Fibroblast of the aortic adventitia (primary cell): ENCODE measurements around the gene PI4KA. TPM values are rescaled to one million over a fixed set of nuclear protein-coding genes. Genes with fewer than 3 reads are reported as not detected.
"Not testable (repeated sequence)": the region's sequence is repeated elsewhere in the genome, so short reads cannot be mapped to it uniquely, and the experiment has no call there.

Source experiments
- DNase-seq: peaks from one replicate; pipeline ENCODE4 v3.0.0-alpha.2; 2010; ENCODE audit warnings: low read depth
- H3K4me3 ChIP-seq: 2 replicates; pipeline ENCODE4 v1.5.1; 2011; ENCODE audit warnings: low read depth, mild to moderate bottlenecking, control low read depth, low read length, moderate library complexity
- total RNA-seq: library from RNA; depleted of rRNA; stranded (reverse); fragments of >200 nt; gene quantifications from 2 replicates; pipeline ENCODE4 v1.2.3, GENCODE V29; 2012; ENCODE audit warnings: low replicate concordance
- TF ChIP-seq, protein P1 (sequence below): IDR thresholded peaks from 2 replicates; pipeline ENCODE4 v1.5.1; 2011; ENCODE audit warnings: mild to moderate bottlenecking, low read length, control low read depth, inconsistent platforms; ENCODE audit not compliant: insufficient read depth

PI4KA gene
- total RNA-seq, 1 donor, result 49.9 TPM

DNA sequence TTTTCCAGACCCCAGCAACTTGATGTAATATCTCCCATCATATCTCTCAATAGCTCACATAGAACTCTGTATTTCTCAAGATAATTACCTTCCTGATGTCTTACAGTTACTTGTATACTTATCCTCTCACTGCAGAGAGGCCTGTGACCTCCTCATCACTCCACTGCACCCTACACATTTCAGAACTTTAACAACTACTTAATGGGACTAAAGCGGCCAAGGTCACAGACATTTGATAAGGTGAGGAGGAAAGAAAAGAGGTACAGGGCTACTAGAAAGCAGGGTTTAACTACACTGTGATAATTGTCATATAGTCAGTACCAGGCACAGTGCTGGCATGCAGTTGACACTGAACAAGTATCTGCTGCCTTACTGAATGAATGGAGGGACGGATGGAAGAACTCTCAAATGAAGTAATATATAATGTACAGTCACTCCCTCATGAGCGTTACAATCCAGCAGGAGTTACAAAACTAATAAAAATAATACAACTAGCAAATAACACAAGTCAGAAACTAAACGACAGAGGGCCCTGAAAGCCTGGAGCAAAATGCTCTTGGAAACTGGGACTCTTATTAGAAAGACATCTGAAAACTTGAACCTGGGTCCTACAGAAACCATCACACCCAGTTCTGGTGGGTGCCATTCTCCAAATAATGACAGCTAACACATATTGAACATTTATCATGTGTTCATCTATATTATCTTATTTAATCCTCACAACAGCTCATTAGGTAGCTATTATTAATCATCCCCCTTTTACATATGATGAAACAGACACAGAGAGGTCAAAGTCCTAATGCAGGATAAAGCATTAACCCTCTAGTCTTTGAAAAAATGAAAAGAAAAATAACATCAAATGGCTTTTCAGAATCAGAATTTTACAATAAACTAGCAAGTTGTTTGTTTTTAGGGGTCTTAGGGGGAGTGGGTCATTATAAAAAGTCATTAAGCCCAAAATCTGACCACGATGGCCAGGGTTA is 14.3 kb downstream of the PI4KA start:
- no peak overlapping the region for H3K4me3 ChIP-seq
- DNase-seq, result no peak
- TF ChIP-seq, protein P1, sequence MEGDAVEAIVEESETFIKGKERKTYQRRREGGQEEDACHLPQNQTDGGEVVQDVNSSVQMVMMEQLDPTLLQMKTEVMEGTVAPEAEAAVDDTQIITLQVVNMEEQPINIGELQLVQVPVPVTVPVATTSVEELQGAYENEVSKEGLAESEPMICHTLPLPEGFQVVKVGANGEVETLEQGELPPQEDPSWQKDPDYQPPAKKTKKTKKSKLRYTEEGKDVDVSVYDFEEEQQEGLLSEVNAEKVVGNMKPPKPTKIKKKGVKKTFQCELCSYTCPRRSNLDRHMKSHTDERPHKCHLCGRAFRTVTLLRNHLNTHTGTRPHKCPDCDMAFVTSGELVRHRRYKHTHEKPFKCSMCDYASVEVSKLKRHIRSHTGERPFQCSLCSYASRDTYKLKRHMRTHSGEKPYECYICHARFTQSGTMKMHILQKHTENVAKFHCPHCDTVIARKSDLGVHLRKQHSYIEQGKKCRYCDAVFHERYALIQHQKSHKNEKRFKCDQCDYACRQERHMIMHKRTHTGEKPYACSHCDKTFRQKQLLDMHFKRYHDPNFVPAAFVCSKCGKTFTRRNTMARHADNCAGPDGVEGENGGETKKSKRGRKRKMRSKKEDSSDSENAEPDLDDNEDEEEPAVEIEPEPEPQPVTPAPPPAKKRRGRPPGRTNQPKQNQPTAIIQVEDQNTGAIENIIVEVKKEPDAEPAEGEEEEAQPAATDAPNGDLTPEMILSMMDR, result no peak

DNA sequence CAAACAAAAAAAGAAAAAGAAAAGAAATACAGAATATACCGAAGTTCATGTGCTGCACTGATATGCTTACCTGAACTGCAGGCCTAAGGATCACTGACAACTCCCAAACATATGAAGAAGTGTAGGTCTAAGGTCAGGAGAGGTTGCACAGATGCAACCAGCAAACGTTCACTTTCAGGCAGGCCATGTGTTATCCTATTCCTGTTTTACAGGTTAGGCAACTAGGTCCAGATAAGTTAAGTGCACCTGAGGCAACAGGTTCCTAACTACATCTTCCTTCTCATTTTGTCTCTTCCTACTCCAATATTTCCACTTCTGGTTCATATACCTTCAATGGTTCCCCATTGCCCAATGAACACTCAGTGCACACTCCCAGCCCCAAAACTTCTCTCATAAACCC is 15.1 kb downstream of the PI4KA start:
- H3K4me3 ChIP-seq, result no peak overlapping the region
- DNase-seq, result no peak
- TF ChIP-seq, protein P1, result no peak

DNA sequence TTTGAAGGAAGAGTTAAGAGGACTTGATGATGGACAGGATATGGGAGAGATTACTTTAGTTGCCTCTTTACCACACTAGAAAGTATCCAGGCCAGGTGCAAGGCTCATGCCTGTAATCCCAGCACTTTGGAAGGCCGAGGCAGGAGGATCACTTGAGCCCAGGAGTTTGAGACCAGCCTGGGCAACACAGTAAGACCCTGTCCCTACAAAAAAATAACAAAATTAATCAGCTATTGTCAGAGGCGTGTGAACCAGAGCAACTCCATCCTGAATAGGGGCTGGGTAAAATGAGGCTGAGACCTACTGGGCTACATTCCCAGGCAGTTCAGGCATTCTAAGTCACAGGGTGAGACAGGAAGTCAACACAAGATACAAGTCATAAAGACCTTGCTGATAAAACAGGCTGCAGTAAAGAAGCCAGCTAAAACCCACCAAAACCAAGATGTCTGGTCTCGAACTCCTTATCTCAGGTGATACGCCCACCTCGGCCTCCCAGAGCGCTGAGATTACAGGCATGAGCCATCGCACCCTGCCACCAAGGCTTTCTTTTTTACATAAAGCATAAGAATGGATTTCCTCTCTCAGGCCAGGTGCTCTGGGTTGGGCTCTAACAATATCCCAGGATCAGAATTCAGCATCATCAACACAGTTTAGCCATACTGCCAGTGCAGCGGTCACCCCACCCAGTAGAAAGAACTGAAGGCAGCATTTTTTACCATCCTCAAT is 17.8 kb downstream of the PI4KA start:
- TF ChIP-seq, protein P1, result no peak
- no peak for DNase-seq
- H3K4me3 ChIP-seq, result no peak overlapping the region

DNA sequence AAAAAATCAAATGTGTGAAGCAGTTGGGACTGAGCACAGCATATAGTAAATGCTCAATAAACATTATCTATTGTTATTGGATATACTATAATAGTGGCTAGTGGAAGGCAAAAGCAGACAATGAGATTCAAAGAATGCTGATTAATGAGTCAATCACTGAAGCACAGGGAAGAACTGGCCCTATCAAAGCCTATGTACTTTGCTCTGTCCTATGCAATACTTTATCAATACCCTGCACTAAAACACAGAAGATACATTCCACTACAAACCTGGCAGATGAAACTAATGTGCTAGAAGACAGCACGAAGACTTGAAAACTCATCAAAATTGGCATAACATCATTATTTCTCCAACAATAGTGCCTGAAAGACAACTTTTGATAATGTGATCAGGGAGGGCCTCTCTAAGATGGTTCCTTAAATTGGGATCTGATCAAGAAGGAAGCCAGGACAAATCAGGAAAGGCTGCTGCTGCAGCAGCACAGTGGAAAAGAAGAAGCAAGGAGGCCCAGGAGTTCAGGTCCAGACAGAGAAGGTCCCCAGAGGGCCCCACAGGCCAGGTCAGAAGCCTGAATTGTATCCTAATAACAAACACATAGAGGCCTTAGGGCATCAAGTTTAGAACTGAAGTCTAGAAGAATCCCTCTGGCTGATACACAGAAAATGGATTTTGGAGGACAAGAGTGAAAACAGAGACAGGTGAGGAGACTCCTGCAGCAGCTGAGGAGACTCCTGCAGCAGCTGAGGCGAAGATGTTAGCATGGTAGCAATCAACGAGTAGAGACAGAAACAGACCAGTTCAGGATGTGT is 18.6 kb downstream of the PI4KA start:
- H3K4me3 ChIP-seq, result no peak overlapping the region
- DNase-seq, result no peak
- TF ChIP-seq, protein P1, result no peak

DNA sequence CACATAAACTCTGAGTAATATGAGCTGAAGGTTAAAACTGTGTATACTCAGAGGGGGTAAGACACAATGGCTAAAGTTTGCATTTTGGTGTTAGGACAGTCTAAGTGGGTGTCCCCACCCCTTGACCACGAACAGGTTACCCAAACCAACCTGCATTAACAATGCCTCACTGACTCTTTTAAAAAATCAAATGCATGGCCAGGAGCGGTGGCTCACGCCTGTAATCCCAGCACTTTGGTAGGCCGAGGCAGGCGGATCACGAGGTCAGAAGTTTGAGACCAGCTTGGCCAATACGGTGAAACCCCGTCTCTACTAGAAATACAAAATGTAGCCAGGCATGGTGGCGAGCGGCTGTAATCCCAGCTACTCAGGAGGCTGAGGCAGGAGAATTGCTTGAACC is 19.3 kb downstream of the PI4KA start:
- H3K4me3 ChIP-seq, DNase-seq: not testable (repeated sequence)

DNA sequence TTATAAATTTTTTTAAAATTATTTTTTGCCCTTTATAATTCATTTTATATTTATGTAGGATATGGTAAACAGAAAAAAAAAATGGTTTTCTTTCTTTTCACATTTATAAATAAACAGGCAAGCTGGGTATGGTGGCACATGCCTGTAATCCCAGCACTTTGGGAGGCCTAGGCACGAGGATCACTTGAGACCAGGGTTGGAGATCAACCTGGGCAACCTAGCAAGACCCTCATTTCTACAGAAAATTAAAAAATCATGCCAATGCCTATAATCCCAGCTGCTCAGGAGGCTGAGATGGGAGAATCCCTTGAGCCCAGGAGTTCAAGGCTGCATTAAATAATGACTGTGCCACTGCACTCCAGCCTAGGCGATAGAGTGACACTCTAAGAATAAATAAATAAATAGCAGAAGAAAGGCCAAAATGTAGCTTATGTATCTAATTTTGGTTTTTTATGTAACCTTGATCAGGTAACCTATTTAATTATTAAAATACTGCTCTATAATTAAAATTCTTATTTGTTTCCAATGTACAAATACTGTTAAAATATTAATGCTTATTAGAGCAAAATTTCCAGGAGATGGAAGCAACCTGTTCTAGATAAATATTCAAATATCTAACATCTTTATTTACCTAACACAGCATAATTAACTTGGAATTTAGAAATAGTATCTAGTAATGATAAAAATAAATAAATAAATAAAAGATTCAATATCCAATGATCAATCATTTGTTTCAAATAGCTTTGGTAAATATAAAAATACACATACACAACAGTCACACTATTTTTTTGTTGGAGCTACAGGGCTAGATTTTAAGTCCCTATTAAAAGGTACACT is 21.4 kb downstream of the PI4KA start:
- no peak overlapping the region for H3K4me3 ChIP-seq
- DNase-seq, result no peak
- TF ChIP-seq, protein P1, result no peak
